HG03565 (cell line): ENCODE data around the gene ZNF121.
"Not testable (repeated sequence)": the region's sequence is repeated elsewhere in the genome, so short reads cannot be mapped to it uniquely, and the experiment has no call there.

Source experiments
- ATAC-seq: cut with Tn5 transposase; IDR thresholded peaks from one replicate; pipeline ENCODE4 v1.9.1; 2021; ENCODE audit warnings: mild to moderate bottlenecking, moderate library complexity; ENCODE audit not compliant: unreplicated experiment

Gene ZNF121

GRCh38 chr19:9584073-9584833 lies at the start of gene ZNF121:
ZNF121 (minus strand) TSS chr19:9584504; CDS start chr19:9568097, 16,407 bp downstream.
- ATAC-seq = peak; percentile 81

DNA sequence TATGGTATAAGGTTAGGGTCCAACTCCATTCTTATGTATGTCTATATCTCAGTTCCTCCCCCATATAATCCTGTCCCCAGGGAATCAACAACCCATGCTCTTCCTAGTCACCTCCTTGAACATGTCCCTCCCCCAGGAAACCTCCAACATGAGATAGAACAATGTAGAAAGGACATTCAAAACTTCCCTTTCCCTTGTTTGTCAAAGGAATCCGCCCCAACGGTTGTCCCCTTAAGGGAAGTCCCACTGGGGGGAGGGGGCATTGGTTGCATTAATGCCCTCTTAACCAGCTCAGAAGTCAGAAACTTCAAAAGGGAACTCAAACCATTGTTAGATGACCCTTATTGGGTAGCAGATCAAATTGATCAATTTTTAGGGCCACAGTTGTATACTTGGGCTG lies 43.6 kb upstream of the ZNF121 start:
- ATAC-seq = no peak

- no peak for ATAC-seq
Observed at GRCh38 chr19:9622531-9622930, 38.2 kb upstream of the ZNF121 start.

- ATAC-seq = peak; percentile 54
Observed at GRCh38 chr19:9621156-9622037, 37.1 kb upstream of the ZNF121 start, which contains the start of gene ZNF561. ZNF561 (minus strand) TSS chr19:9621232; CDS start chr19:9619456, 1,776 bp downstream.

GRCh38 chr19:9620842-9621155 lies 36.5 kb upstream of the ZNF121 start:
- ATAC-seq = no peak

GRCh38 chr19:9615844-9616243 lies 31.5 kb upstream of the ZNF121 start:
- ATAC-seq = no peak

GRCh38 chr19:9610484-9611113 lies 26.3 kb upstream of the ZNF121 start:
- ATAC-seq = no peak

GRCh38 chr19:9608912-9609311 lies 24.6 kb upstream of the ZNF121 start:
- ATAC-seq = no peak

- no peak for ATAC-seq
Observed at GRCh38 chr19:9597027-9597426, 12.7 kb upstream of the ZNF121 start.

GRCh38 chr19:9586764-9587163 lies 2.5 kb upstream of the ZNF121 start:
- ATAC-seq = no peak

- ATAC-seq = not testable (repeated sequence)
Observed at GRCh38 chr19:9582081-9582725, 2.1 kb downstream of the ZNF121 start.

DNA sequence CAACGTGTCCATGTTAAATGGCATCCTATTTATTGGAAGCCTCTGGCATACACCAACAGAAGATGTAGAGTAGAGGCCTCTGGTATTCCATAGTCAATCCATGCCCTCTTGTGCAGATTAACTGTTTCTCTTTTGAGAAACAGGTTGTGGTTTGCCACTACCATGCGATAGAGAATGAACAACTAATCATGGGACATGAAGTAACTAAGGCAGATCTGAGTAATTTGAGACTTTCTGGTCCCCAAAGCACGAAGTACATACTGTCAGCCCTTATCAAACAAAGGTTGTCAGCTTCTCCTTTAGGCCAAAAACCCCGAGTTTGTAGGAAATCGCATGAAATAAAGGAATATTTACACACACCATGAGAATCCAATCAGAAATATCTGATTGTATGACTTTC lies 3.6 kb downstream of the ZNF121 start:
- no peak for ATAC-seq

DNA sequence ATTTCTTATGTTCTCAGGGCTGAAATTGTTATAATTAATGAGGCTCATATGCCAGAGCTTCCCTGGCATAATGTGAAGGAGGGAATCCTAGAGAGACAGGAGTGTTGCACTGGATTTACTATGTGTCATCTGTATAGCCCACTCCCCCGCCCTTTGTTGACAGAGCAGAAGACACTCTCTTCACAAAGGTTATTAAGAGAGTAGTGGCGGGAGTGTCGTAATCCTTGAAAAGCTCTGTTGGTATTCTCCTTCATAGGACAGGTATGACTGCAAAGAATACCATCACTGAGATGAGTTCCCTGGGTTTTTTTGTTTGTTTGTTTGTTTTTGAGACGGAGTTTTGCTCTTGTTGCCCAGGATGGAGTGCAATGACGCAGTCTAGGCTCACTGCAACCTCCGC lies 14.0 kb downstream of the ZNF121 start:
- ATAC-seq = no peak

DNA sequence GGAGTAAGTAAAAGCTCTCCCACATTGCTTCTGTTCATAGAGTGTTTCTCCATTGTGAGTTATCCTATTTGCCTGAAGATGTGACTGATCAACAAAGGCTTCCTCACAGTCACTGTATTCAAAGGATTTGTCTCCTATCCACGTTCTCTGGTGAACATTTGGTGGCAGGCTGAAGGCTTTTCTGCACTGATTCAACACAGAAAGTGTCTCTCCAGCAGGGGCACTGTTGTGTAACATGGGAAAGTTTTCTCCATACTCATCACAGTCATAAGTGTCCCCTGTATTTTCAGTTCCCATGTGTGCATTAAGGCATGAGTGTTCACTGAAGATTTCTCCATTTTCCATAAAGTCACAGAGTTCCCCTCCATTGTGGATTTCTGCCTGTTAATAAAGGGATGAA lies 17.6 kb downstream of the ZNF121 start:
- ATAC-seq = no peak

DNA sequence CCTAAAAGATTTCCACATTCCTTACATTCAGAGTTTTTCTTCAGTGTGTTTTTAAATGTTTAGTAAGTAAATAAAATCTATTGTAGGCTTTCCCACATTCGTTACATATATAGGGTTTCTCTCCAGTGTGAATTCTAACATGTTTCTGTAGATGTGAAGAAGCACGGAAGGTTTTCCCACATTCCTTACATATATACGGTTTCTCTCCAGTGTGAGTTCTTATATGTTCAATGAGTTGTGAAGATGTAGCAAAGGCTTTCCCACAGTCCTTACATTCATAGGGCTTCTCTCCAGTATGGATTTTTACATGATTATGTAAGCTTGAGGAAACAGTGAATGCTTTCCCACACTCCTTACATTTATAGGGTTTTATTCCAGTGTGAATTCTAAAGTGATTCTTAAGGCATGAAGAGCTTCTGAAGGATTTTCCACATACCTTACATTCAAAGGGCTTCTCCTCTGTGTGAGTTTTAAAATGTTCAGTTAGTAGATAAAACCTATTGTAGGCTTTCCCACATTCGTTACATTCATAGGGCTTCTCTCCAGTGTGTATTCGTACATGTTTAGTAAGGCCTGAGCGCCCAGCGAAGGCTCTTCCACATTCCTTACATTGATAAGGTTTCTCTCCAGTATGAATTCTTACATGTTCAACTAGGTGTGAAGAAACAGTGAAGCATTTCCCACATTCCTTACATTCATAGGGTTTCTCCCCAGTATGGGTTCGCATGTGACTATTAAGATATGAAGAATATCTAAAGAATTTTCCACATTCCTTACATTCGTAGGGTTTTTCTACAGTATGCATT lies 18.2 kb downstream of the ZNF121 start:
- ATAC-seq = no peak

GRCh38 chr19:9552536-9553274 lies 31.6 kb downstream of the ZNF121 start:
- no peak for ATAC-seq

DNA sequence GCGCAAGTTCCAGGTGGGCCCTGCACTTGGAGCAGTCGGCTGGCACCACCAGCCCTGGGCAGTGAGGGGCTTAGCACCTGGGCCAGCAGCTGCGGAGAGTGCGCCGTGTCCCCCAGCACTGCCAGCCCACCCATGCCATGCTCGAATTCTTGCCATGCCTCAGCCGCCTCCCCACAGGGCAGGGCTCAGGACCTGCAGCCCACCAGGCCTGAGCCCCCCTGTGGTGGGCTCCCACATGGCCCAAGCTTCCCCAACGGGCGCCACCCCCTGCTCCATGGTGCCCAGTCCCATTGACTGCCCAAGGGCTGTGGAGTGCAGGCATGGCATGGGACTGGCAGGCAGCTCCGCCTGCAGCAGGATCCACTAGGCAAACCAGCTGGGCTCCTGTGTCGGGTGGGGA lies 36.4 kb downstream of the ZNF121 start:
- no peak for ATAC-seq

GRCh38 chr19:9541281-9541680 lies 43.0 kb downstream of the ZNF121 start:
- ATAC-seq = not testable (repeated sequence)

DNA sequence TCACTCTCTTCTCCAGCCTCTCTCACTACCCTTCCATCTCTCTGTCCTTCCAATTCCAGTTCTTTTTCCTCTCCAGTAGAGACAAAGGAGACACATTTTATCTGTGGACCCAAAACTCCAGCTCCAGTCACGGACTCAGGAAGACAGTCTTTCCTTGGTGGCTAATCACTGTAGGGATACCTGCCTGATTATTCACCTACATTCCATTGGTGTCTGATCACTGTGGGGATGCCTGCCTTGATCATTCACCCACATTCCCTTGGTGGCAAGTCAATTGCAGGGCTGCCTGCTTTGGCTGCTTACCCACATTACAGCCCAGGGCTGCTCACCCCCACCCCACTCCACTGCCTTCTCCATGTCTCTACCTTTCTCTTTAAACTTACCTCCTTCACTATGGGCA lies 44.4 kb downstream of the ZNF121 start:
- not testable (repeated sequence) for ATAC-seq

- not testable (repeated sequence) for ATAC-seq
Observed at GRCh38 chr19:9539201-9539600, 45.1 kb downstream of the ZNF121 start.
